K562 (cell line): ENCODE data around the gene EDRF1. TPM values are rescaled to one million over a fixed set of nuclear protein-coding genes. Genes with fewer than 3 reads are reported as not detected.

Experiments
- ATAC-seq: fragments of 200-7000 bp; cut with Tn5 transposase; 3 replicates; pipeline ENCODE4 v1.9.1; 2020; ENCODE audit warnings: moderate library complexity
- BruUV-seq: library from RNA; stranded (reverse); fragments of 400-500 nt; replicated peaks from 2 replicates; lab custom pipeline; 2021; lab: Mats Ljungman, UMichigan
- CTCF ChIA-PET: fragments of 300-600 bp; formaldehyde crosslinking; extraction: SDS; loops from one replicate; lab custom pipeline; 2021; ENCODE audit warnings: low intra/inter-chr PET ratio; lab: Yijun Ruan, JAX
- POLR2A ChIA-PET: fragments of 300-600, 350-650 bp; sonication (Branson Sonifier 250); formaldehyde crosslinking; extraction: SDS; loops from one replicate; lab custom pipeline; 2021; ENCODE audit warnings: antibody characterized with exemption, inconsistent platforms; lab: Yijun Ruan, JAX
- DNase-seq, 4 experiments: peaks; one replicate each; pipeline versions ENCODE4 v3.0.0 to v3.0.0-alpha.2; 2011 to 2018; ENCODE audit warnings: low spot score in 3 of 4, mixed read lengths in 3 of 4; ENCODE audit errors: extremely low read depth in 1 of 4
- FAIRE-seq: peaks from 2 replicates; lab custom pipeline; 2011; peaks lifted over from hg19 to GRCh38; lab: Jason Lieb, UNC
- H2AFZ ChIP-seq: 2 replicates; pipeline ENCODE4 v1.6.0; 2011; ENCODE audit warnings: low read depth, low read length, control low read depth, inconsistent platforms
- H3K27ac ChIP-seq: fragments of 200-600 bp; 3 replicates; pipeline ENCODE4 v1.8.0; 2011; ENCODE audit warnings: low read depth, mild to moderate bottlenecking, control low read depth, inconsistent platforms, low read length, moderate library complexity, mixed read lengths; ENCODE audit errors: extremely low read depth
- H3K27me3 ChIP-seq, 2 experiments: fragments of 300-600 bp in 1 of 2; 2 replicates in 1 of 2; 3 replicates in 1 of 2; pipeline versions ENCODE4 v1.6.0 to v1.8.0; 2011; ENCODE audit warnings: inconsistent platforms in 2 of 2, low read length in 2 of 2, mild to moderate bottlenecking in 1 of 2, mixed read lengths in 1 of 2, moderate library complexity in 1 of 2; ENCODE audit not compliant: control insufficient read depth in 2 of 2, insufficient read depth in 2 of 2
- H3K36me3 ChIP-seq: fragments of 300-600 bp; 3 replicates; pipeline ENCODE4 v1.8.0; 2011; ENCODE audit warnings: mild to moderate bottlenecking, low read length, inconsistent platforms; ENCODE audit not compliant: control insufficient read depth, insufficient read depth
- H3K4me1 ChIP-seq, 2 experiments: fragments of 200-600 bp in 1 of 2; replicated peaks in 1 of 2; 2 replicates in 1 of 2; 3 replicates in 1 of 2; pipeline versions ENCODE4 v1.5.1 to v1.8.0; 2011; ENCODE audit warnings: inconsistent platforms in 2 of 2, low read length in 2 of 2, mild to moderate bottlenecking in 1 of 2, mixed read lengths in 1 of 2, moderate library complexity in 1 of 2; ENCODE audit not compliant: control insufficient read depth in 2 of 2, insufficient read depth in 2 of 2
- H3K4me2 ChIP-seq: 2 replicates; pipeline ENCODE4 v1.6.1; 2011; ENCODE audit warnings: low read length, control low read depth, inconsistent platforms, mixed read lengths; ENCODE audit not compliant: insufficient read depth
- H3K4me3 ChIP-seq: fragments of 200-600 bp; sonication (generic), shearing (Covaris generic); 2 replicates; pipeline ENCODE4 v1.5.1; 2016; ENCODE audit warnings: control low read depth, inconsistent platforms
- H3K79me2 ChIP-seq: fragments of 200-600 bp; 3 replicates; pipeline ENCODE4 v1.8.0; 2011; ENCODE audit warnings: low read length, inconsistent platforms; ENCODE audit not compliant: control insufficient read depth, insufficient read depth
- H3K9ac ChIP-seq, 2 experiments: 2 replicates each; pipeline versions ENCODE4 v1.6.0 to v1.6.1; 2011; ENCODE audit warnings: low read depth in 2 of 2, low read length in 2 of 2, control low read depth in 1 of 2, inconsistent platforms in 1 of 2, mild to moderate bottlenecking in 1 of 2, mixed read lengths in 1 of 2; ENCODE audit not compliant: insufficient read depth in 1 of 2
- H3K9me1 ChIP-seq: one replicate; pipeline ENCODE4 v1.6.0; 2011; ENCODE audit warnings: inconsistent platforms, mild to moderate bottlenecking, low read length, moderate library complexity; ENCODE audit not compliant: control insufficient read depth, insufficient read depth
- H3K9me3 ChIP-seq: replicated peaks from 2 replicates; pipeline ENCODE4 v1.5.1; 2011; ENCODE audit warnings: low read depth, low read length, inconsistent platforms; ENCODE audit not compliant: control insufficient read depth, insufficient read depth
- H4K20me1 ChIP-seq: replicated peaks from 2 replicates; pipeline ENCODE4 v1.6.1; 2011; ENCODE audit warnings: low read length, inconsistent platforms, mixed read lengths; ENCODE audit not compliant: control insufficient read depth, insufficient read depth
- BCL6 ChIP-seq: fragments of 250-450 bp; sonication (Bioruptor Pico); IDR thresholded peaks from 2 replicates; pipeline ENCODE4 v1.4.0; 2020
- BCOR ChIP-seq: fragments of 450-650 bp; IDR thresholded peaks from 2 replicates; pipeline ENCODE4 v1.6.1; 2016
- CBX8 ChIP-seq: fragments of 200-600 bp; sonication (generic); IDR thresholded peaks from 2 replicates; pipeline ENCODE4 v1.6.1; 2012; ENCODE audit warnings: borderline replicate concordance, mixed run types, low read depth, mild to moderate bottlenecking, moderate library complexity, mixed read lengths, low read length, control low read depth, inconsistent platforms; ENCODE audit not compliant: poor library complexity, severe bottlenecking; ENCODE audit errors: extremely low read depth
- DDX20 ChIP-seq: fragments of 450-650 bp; IDR thresholded peaks from 2 replicates; pipeline ENCODE4 v1.6.1; 2016; ENCODE audit warnings: missing genetic modification characterization, low read depth, mild to moderate bottlenecking, missing compliant biosample characterization, moderate library complexity
- DMBX1 ChIP-seq: fragments of 250-450 bp; sonication (Bioruptor Pico); IDR thresholded peaks from 2 replicates; pipeline ENCODE4 v1.8.0; 2022; ENCODE audit warnings: inconsistent platforms, mild to moderate bottlenecking, moderate library complexity, borderline replicate concordance
- GATAD2B ChIP-seq: fragments of 450-650 bp; IDR thresholded peaks from 2 replicates; pipeline ENCODE4 v1.6.1; 2017; ENCODE audit warnings: mild to moderate bottlenecking, borderline replicate concordance
- HMG20A ChIP-seq: fragments of 450-650 bp; formaldehyde crosslinking; conservative IDR thresholded peaks from 2 replicates; pipeline ENCODE4 v1.4.0; 2020; ENCODE audit warnings: mild to moderate bottlenecking, mixed read lengths
- HNRNPL ChIP-seq: fragments of 200-400 bp; formaldehyde crosslinking; IDR thresholded peaks from 2 replicates; pipeline ENCODE4 v1.6.1; 2017; ENCODE audit warnings: low read depth, mild to moderate bottlenecking, low read length
- KLF16 ChIP-seq: IDR thresholded peaks from 2 replicates; pipeline ENCODE4 v1.6.1; 2016; ENCODE audit warnings: antibody characterized with exemption
- MEF2A ChIP-seq: IDR thresholded peaks from 2 replicates; pipeline ENCODE4 v1.6.1; 2011; ENCODE audit warnings: low read depth, mild to moderate bottlenecking, low read length, moderate library complexity; ENCODE audit not compliant: control insufficient read depth
- STAT5A ChIP-seq: IDR thresholded peaks from 2 replicates; pipeline ENCODE4 v1.6.1; 2012; ENCODE audit warnings: low read length, inconsistent platforms, borderline replicate concordance
- ZC3H11A ChIP-seq: IDR thresholded peaks from 2 replicates; pipeline ENCODE4 v1.6.1; 2012; ENCODE audit warnings: low read depth, low read length, improper control_type of control experiment
- ZNF140 ChIP-seq: fragments of 250-450 bp; sonication (Bioruptor Pico); IDR thresholded peaks from 2 replicates; pipeline ENCODE4 v1.8.0; 2021; ENCODE audit warnings: moderate library complexity, mild to moderate bottlenecking, inconsistent platforms
- ZNF77 ChIP-seq: fragments of 250-450 bp; sonication (Bioruptor Pico); IDR thresholded peaks from 2 replicates; pipeline ENCODE4 v1.5.0; 2020
- WGBS: fragments of 100-300 bp; shearing (Covaris generic); methylation state at CpG from one replicate; pipeline ENCODE4 v1.1.6; 2016; ENCODE audit warnings: low coverage, mixed read lengths; ENCODE audit not compliant: insufficient coverage; ENCODE audit errors: missing lambda C conversion rate; 5-methylcytosine and 5-hydroxymethylcytosine counted together
- in situ Hi-C: fragments of 300-500 bp; cut with MboI; formaldehyde crosslinking; loops from 4 replicates; pipeline ENCODE4 v1.15.0; 2018; ENCODE audit warnings: inconsistent platforms, mixed read lengths
- intact Hi-C: fragments of 100-400 bp; cut with micrococcal nuclease; formaldehyde crosslinking; loops from 2 replicates; pipeline ENCODE4 v1.14.2; 2022
- polyA plus RNA-seq, 8 experiments: library from polyadenylated mRNA; depleted of rRNA in 4 of 8; stranded (reverse) in 5 of 8; unstranded in 3 of 8; fragments of >200 nt; fragmentation: Nextera tagmentation in 2 of 8; fragmentation: Illumina TruSeq in 1 of 8; extraction: Ambion mirVana in 2 of 8; extraction: Trizol in 1 of 8; gene quantifications; 2 replicates each; pipeline versions ENCODE4 v1.2.1 to v1.2.3, GENCODE V29; 2011 to 2014; ENCODE audit warnings: inconsistent platforms in 1 of 8, missing spikeins in 1 of 8
- total RNA-seq, 7 experiments: library from RNA; depleted of rRNA in 6 of 7; stranded (reverse); fragments of >200 nt in 6 of 7; fragmentation: Illumina TruSeq in 2 of 7; extraction: Trizol in 2 of 7; gene quantifications; 2 replicates each; pipeline versions ENCODE4 v1.2.1 to v1.2.3, GENCODE V29; 2011 to 2021; ENCODE audit warnings: low replicate concordance in 1 of 7
- TF ChIP-seq, protein P1 (sequence below): fragments of 200-800 bp; sonication (Bioruptor generic); IDR thresholded peaks from 2 replicates; pipeline ENCODE4 v1.6.1; 2017; ENCODE audit warnings: missing genetic modification characterization, missing compliant biosample characterization
- TF ChIP-seq, protein P2 (sequence below): fragments of 450-650 bp; formaldehyde crosslinking; IDR thresholded peaks from 2 replicates; pipeline ENCODE4 v1.4.0; 2022; ENCODE audit warnings: missing genetic modification characterization

The EDRF1 gene
- total and polyA plus RNA-seq, 9 of the 15 experiments (the other 6 are each of a cell fraction or from before 2014, with no cell fraction given), result 7.6 to 26.0 (median 18.6) TPM

DNA sequence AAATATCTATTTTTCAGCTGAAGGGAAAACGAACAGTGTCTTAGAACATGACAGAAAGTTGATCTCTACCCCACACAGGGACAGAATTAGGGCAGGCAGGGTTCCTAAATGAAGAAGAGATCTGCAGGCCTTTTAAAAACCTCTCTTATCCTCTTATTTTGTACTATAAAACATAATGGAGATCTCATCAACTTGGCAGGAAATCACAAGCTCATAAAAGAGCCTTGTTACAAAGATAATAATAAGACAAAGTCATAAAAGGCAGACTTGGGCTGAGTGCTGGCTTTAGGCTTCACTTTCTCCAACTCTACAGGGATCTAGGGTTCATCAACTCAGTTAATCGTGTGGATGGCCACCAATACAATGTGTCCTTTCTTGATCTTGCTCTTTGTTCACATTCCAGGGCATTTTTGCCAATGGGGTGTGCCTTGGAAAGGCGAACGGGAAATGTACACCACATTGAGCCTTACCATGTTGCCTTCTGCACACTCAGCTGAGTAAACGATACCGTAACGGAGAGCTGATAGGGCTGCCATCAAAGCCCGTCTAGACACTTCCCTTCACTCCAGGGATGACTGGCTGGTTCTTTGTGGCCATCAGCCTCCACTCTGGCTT lies 29.4 kb upstream of the EDRF1 start (continued):
- TF ChIP-seq STAT5A (no peak), MEF2A (no peak)
- TF ChIP-seq, all 486 proteins: peak for 0

DNA sequence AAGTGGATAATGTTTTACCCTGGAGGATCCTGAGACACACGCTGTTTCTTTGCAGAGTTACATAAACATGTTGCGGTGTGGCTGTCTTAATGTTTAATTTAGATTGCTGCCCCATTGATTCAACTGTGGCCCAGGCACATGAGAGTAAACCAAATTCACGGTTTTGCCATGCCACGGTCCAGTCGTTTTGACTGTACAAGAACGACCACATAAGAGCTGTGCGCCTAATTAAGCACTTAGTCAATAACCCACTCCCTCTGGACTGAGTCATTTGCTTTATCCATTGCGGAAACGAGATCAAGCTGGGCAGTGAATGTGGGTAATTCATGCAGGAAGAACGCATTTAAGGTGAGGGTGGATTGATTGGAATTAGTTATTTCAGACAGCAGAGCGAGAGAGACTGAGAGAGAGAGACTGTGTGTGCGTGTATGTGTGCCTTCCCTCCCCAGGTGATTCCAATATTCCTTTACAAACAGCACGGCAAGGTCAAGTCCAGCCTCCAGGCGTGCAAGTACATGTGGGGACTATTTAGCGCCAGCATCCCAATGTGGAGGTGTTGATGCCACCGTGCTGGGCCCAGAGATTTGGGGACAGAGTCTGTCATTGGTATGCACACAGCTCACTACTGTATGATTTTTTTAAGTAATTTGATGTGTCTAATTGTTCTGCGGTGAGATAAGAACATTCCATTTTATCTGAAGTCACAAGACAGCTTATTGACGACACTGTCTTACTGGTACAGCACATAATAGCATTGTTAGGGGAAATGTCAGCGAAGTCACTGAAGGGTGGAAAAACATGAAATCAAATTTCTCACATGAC lies 28.1 kb upstream of the EDRF1 start:
- POLR2A ChIA-PET, result no interaction called here
- ATAC-seq, result no peak
- Histone ChIP-seq H3K4me2 (no peak overlapping the region), H2AFZ (no peak overlapping the region)
- TF ChIP-seq ZNF77 (CRISPR knock-in tag) (no peak), KLF16 (no peak), GATAD2B (no peak), ZC3H11A (no peak), ZNF140 (CRISPR knock-in tag) (no peak), BCOR (no peak), BCL6 (CRISPR knock-in tag) (no peak), HMG20A (CRISPR knock-in tag) (no peak), DDX20 (tag) (no peak), HNRNPL (no peak), CBX8 (no peak), DMBX1 (CRISPR knock-in tag) (no peak)
- TF ChIP-seq, protein P1, sequence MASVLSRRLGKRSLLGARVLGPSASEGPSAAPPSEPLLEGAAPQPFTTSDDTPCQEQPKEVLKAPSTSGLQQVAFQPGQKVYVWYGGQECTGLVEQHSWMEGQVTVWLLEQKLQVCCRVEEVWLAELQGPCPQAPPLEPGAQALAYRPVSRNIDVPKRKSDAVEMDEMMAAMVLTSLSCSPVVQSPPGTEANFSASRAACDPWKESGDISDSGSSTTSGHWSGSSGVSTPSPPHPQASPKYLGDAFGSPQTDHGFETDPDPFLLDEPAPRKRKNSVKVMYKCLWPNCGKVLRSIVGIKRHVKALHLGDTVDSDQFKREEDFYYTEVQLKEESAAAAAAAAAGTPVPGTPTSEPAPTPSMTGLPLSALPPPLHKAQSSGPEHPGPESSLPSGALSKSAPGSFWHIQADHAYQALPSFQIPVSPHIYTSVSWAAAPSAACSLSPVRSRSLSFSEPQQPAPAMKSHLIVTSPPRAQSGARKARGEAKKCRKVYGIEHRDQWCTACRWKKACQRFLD (CRISPR knock-in tag), result no peak
- TF ChIP-seq, protein P2, sequence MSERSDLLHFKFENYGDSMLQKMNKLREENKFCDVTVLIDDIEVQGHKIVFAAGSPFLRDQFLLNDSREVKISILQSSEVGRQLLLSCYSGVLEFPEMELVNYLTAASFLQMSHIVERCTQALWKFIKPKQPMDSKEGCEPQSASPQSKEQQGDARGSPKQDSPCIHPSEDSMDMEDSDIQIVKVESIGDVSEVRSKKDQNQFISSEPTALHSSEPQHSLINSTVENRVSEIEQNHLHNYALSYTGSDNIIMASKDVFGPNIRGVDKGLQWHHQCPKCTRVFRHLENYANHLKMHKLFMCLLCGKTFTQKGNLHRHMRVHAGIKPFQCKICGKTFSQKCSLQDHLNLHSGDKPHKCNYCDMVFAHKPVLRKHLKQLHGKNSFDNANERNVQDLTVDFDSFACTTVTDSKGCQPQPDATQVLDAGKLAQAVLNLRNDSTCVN (CRISPR knock-in tag), result no peak
- TF ChIP-seq, all 486 proteins: peak for 0
- DNase-seq (no peak), FAIRE-seq (no peak)
- Histone ChIP-seq H3K27me3 (peaks cover 28 to 46% of the 10 kb centered on the region in 2 experiments; a peak in 4 of 5 replicates), H3K36me3 (no peaks in the 10 kb centered on the region), H3K9ac (no peak overlapping the region), H3K9me3 (no peaks in the 10 kb centered on the region), H3K4me3 (no peak overlapping the region), H3K9me1 (no peaks in the 10 kb centered on the region), H3K79me2 (no peaks in the 10 kb centered on the region), H3K4me1 (no peaks in the 10 kb centered on the region), H4K20me1 (no peaks in the 10 kb centered on the region), H3K27ac (no peak overlapping the region)
- intact Hi-C loops, result no loop called here
- CTCF ChIA-PET, result no interaction called here
- in situ Hi-C loops, result no loop called here
- 2% methylated on average over 18 of the region's 19 CpGs for WGBS
- BruUV-seq, result no TSS peak
